LNCAP (cell line): ENCODE data around the gene RNF144B.

Source experiments
- CTCF ChIP-seq: fragments of 450-650 bp; IDR thresholded peaks from 2 replicates; pipeline ENCODE4 v1.5.1; 2017; ENCODE audit warnings: mild to moderate bottlenecking

The RNF144B gene

DNA sequence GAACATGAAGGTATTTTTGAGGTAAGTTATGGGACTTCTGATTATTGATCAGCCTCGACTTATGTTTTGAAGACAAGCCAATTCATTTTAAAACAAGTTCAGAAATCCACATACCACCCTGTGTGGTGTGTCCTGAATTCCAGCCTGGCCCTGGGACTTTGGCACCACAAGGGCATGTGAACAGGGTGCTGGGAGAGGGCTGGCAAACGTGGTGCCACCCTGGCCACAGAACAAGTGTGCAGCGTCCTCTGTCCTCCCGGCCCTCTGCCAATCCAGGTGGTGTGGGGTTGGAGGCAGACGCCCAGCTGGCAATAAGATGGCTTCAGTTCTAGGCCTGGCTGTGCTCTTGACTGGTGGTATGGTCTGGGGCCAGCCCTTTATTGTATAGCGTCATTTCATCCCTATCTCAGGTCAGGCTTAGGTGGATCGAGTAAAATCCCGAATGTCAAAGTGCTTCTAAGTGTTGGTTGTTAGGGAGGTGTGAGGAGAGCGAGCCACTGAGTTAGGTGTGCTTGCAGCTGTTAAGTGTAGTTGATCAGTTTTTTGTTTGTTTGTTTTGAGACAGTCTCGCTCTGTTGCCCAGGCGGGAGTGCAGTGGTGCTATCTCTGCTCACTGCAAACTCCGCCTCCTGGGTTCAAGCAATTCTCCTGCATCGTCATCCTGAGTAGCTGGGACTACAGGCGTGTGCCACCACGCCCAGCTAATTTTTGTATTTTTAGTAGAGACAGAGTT lies 84.2 kb downstream of the RNF144B start:
- TF ChIP-seq CTCF, result no peak

- no peak for TF ChIP-seq CTCF
Observed at GRCh38 chr6:18472941-18473340, 85.8 kb downstream of the RNF144B start.

GRCh38 chr6:18473755-18474154 lies 86.6 kb downstream of the RNF144B start:
- no peak for TF ChIP-seq CTCF

DNA sequence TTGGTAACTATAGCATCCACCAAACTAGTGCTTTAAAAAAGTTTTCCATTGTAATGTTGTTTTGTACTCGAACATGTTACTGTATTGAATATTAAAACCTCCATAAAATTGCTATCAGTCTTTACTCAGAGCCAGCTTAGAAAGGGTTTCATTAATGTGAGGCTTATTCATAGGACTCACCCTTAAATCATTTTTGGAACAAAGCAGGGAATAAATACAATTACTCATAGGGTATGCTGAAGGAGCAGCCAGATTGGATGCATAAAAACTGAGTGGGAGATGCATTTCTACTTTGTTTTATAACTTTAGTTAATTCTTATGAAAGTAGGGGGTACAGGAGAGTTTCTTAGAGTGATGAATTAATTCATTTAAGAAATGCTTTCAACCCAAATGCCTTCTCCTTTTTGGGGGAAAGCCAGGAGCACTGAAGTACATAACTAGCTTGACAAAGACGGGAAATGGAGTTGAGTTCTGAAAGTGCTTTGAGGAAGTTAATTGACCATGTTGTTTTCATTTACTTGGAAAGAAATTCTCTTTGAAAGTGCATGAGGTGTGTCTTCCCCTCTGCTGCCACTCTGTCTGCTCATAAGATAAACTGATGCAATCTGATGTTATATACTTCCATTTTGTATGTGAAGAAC lies 90.3 kb downstream of the RNF144B start:
- no peak for TF ChIP-seq CTCF

GRCh38 chr6:18478610-18479009 lies 91.5 kb downstream of the RNF144B start:
- TF ChIP-seq CTCF, result no peak

DNA sequence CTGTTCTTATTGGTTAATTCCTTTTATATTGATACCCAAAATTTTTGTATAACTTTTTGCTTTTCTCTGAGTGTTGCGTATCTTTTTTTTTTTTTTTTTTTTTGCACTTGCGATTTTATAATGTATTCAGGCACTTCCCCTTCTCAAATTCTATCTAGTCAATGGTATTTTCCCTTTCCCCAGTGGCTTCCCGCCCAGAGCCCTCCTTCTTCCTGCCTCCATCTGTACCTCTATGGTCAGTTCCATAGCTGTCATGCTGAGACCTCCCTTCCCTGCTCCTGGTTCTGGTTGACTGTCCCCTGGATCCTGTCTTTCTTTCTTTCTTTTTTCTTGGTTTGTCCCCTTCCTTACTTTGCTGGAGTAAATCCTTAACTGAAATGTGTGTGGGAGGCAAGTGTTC lies 94.7 kb downstream of the RNF144B start:
- TF ChIP-seq CTCF, result no peak

DNA sequence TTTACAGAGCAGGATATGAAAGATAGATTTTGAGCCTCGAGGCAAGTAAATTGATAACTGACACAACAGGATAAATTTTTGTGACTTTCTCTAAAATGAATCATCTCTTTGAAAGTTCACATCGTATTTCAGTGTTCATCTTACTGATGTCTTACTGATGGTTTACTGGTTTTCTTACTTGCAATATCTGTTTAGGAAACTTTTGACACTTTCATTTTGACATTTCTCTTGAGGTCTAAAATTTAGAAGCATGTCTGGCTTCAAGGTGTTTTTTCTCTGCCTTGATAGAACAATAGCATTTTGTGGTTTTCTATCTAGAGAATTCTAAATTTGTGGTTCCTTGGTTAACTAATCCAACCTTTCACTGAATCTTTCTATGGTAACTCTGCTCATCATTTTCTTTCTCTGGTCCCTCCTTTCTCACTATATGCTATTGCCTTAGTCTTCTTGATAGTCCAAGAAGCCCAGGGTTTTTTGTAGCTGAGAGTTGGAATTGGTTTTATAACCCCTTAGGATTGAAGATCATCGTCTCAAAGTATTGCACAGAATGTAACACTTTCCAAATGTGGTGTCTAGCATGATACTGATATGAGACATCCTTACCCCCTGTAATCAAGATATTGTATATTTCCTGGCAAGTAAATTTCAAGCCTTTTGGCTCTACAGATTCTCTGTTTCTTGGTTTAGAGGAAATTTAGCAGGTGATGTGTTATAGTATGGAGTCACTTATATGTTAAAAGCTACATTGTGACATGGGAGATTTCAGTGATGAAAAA lies 98.7 kb downstream of the RNF144B start:
- TF ChIP-seq CTCF, result no peak
